Body of pancreas (tissue), 4 donors: ENCODE data around the gene FLT1. TPM values are rescaled to one million over a fixed set of nuclear protein-coding genes. Genes with fewer than 3 reads are reported as not detected.

ENCODE experiments used
- ATAC-seq: fragments of 150-250 bp; one replicate; pipeline ENCODE4 v1.9.1; 2016
- DNase-seq, 4 donors: peaks; one replicate each; pipeline ENCODE4 v3.0.0-alpha.2; 2019
- H3K27ac ChIP-seq, 4 donors: fragments of 200-600 bp; sonication (generic); 1 replicate in 3 of 4; 2 replicates in 1 of 4; pipeline versions ENCODE4 v1.5.1 to v1.6.1; 2016 to 2019; ENCODE audit warnings: mild to moderate bottlenecking in 1 of 4, mixed read lengths in 1 of 4, moderate library complexity in 1 of 4
- H3K27me3 ChIP-seq, 2 donors: fragments of 200-600 bp; sonication (generic); one replicate each; pipeline ENCODE4 v1.6.0; 2016; ENCODE audit warnings: mild to moderate bottlenecking in 1 of 2
- H3K36me3 ChIP-seq, 2 donors: fragments of 200-600 bp; sonication (generic); replicated peaks in 1 of 2; 2 replicates each; pipeline ENCODE4 v1.5.1; 2016; ENCODE audit warnings: low read depth in 2 of 2; ENCODE audit not compliant: insufficient read depth in 1 of 2
- H3K4me1 ChIP-seq: fragments of 200-600 bp; sonication (generic); one replicate; pipeline ENCODE4 v1.6.0; 2016
- H3K4me3 ChIP-seq, 2 donors: fragments of 200-600 bp; sonication (generic); 1 replicate in 1 of 2; 2 replicates in 1 of 2; pipeline ENCODE4 v1.5.1; 2016 to 2019
- H3K9me3 ChIP-seq, 3 donors: fragments of 200-600 bp; sonication (generic); 1 replicate in 2 of 3; 2 replicates in 1 of 3; pipeline ENCODE4 v1.5.1; 2016
- CTCF ChIP-seq, 7 experiments: fragments of 450-650 bp in 4 of 7; fragments of 200-600 bp in 3 of 7; sonication (generic) in 3 of 7; IDR thresholded peaks; one replicate each; pipeline ENCODE4 v1.5.1; 2016 to 2019; ENCODE audit warnings: antibody characterized with exemption in 7 of 7
- POLR2A ChIP-seq, 3 donors: fragments of 450-650 bp; IDR thresholded peaks; one replicate each; pipeline ENCODE4 v1.6.1; 2016; ENCODE audit warnings: antibody characterized with exemption in 3 of 3, mild to moderate bottlenecking in 2 of 3
- WGBS, 2 donors: methylation state at CpG; one replicate each; pipeline ENCODE4 v1.1.5; 2017; 5-methylcytosine and 5-hydroxymethylcytosine counted together
- intact Hi-C: fragments of 100-400 bp; cut with DNase I; formaldehyde crosslinking; loops from one replicate; pipeline ENCODE4 v1.15.1; 2023
- total RNA-seq, 2 donors: library from RNA; depleted of rRNA; stranded (reverse); fragments of >200 nt; gene quantifications; one replicate each; pipeline ENCODE4 v1.1.0, GENCODE V29; 2016

The FLT1 gene
- total RNA-seq, 2 donors from 2014 or later: 15.3 to 20.4 TPM

- H3K27ac ChIP-seq: no peak overlapping the region
- intact Hi-C loops: no loop called here
- ATAC-seq: no peak
- no peak overlapping the region for H3K4me3 ChIP-seq
- H3K27me3 ChIP-seq: no peaks in the 10 kb centered on the region
- DNase-seq: no peak
- no peaks in the 10 kb centered on the region for H3K36me3 ChIP-seq
- H3K9me3 ChIP-seq: no peaks in the 10 kb centered on the region
- TF ChIP-seq POLR2A (IDR thresholded peaks at IDR 0.05): no peak
- no peak for TF ChIP-seq CTCF (IDR thresholded peaks at IDR 0.05)
- no peaks in the 10 kb centered on the region for H3K4me1 ChIP-seq
- WGBS, 2 donors: 62 to 71% methylated on average over 2 of the region's 2 CpGs
Observed at GRCh38 chr13:28539625-28540286, 44.8 kb upstream of the FLT1 start.

- Histone ChIP-seq H3K4me3 (no peak overlapping the region), H3K4me1 (no peaks in the 10 kb centered on the region), H3K36me3 (no peaks in the 10 kb centered on the region), H3K9me3 (no peaks in the 10 kb centered on the region), H3K27me3 (no peaks in the 10 kb centered on the region), H3K27ac (no peak overlapping the region)
- no peak for ATAC-seq
- WGBS, 2 donors: 67 to 79% methylated on average over 3 of the region's 3 CpGs
- TF ChIP-seq POLR2A (IDR thresholded peaks at IDR 0.05) (no peak), CTCF (IDR thresholded peaks at IDR 0.05) (no peak)
- intact Hi-C loops: no loop called here
- no peak for DNase-seq
Observed at GRCh38 chr13:28538932-28539331, 44.0 kb upstream of the FLT1 start.

GRCh38 chr13:28537171-28537570 is 42.2 kb upstream of the FLT1 start:
- no peak overlapping the region for H3K4me3 ChIP-seq
- no peaks in the 10 kb centered on the region for H3K9me3 ChIP-seq
- 38 to 44% methylated on average over 3 of the region's 3 CpGs for WGBS, 2 donors
- intact Hi-C loops: no loop called here
- DNase-seq: no peak
- no peak for ATAC-seq
- no peaks in the 10 kb centered on the region for H3K36me3 ChIP-seq
- no peaks in the 10 kb centered on the region for H3K27me3 ChIP-seq
- no peak overlapping the region for H3K27ac ChIP-seq
- H3K4me1 ChIP-seq: peaks cover 9% of the 10 kb centered on the region
- TF ChIP-seq CTCF (IDR thresholded peaks at IDR 0.05): no peak
- no peak for TF ChIP-seq POLR2A (IDR thresholded peaks at IDR 0.05)

- Histone ChIP-seq H3K9me3 (no peaks in the 10 kb centered on the region), H3K36me3 (no peaks in the 10 kb centered on the region), H3K4me3 (no peak overlapping the region), H3K27me3 (no peaks in the 10 kb centered on the region), H3K4me1 (peaks cover 12% of the 10 kb centered on the region), H3K27ac (no peak overlapping the region)
- DNase-seq (no peak), ATAC-seq (no peak)
- TF ChIP-seq CTCF (IDR thresholded peaks at IDR 0.05) (no peak), POLR2A (IDR thresholded peaks at IDR 0.05) (no peak)
- 60 to 71% methylated on average over 3 of the region's 3 CpGs for WGBS, 2 donors
- intact Hi-C loops: no loop called here
Observed at GRCh38 chr13:28536371-28536770, 41.4 kb upstream of the FLT1 start.

- intact Hi-C loops: no loop called here
- TF ChIP-seq POLR2A (IDR thresholded peaks at IDR 0.05) (no peak), CTCF (IDR thresholded peaks at IDR 0.05) (no peak)
- H3K27me3 ChIP-seq: no peaks in the 10 kb centered on the region
- DNase-seq: no peak
- no peak overlapping the region for H3K4me3 ChIP-seq
- H3K4me1 ChIP-seq: peaks cover 18% of the 10 kb centered on the region
- H3K36me3 ChIP-seq: no peaks in the 10 kb centered on the region
- ATAC-seq: no peak
- no peaks in the 10 kb centered on the region for H3K9me3 ChIP-seq
- WGBS, 2 donors: 68 to 69% methylated on average over 2 of the region's 2 CpGs
- H3K27ac ChIP-seq: no peak overlapping the region
Observed at GRCh38 chr13:28535734-28536133, 40.8 kb upstream of the FLT1 start.
